Measurements from ENCODE around the gene HERC5. TPM values are rescaled to one million over a fixed set of nuclear protein-coding genes. Genes with fewer than 3 reads are reported as not detected.

The HERC5 gene
- polyA plus RNA-seq, 4 donors: 4.9 to 6.9 (median 5.9) TPM

Other genes with a start within 250 kb of the HERC5 start
- gene PPM1K, start 172.6 kb upstream of the HERC5 start, polyA plus RNA-seq (ENCODE audit: insufficient read length in 4 of 4): 10 to 100 TPM; 15.3 to 17.4 (median 16.7) TPM
- 1 to 10 TPM; 6.1 to 9.2 (median 8.4) TPM for gene HERC6, start 78.3 kb upstream of the HERC5 start, polyA plus RNA-seq (ENCODE audit: insufficient read length in 4 of 4)
- 100 to 1,000 TPM; 114 to 137 (median 129) TPM for gene PYURF, start 66.7 kb downstream of the HERC5 start, polyA plus RNA-seq (ENCODE audit: insufficient read length in 4 of 4)
- 10 to 100 TPM; 12.1 to 19.5 (median 16.9) TPM for gene HERC3, start 135.4 kb downstream of the HERC5 start, polyA plus RNA-seq (ENCODE audit: insufficient read length in 4 of 4)
- gene NAP1L5, start 240.7 kb downstream of the HERC5 start, polyA plus RNA-seq (ENCODE audit: insufficient read length in 4 of 4): 10 to 100 TPM; 14.7 to 17.5 (median 16.1) TPM

All from right renal pelvis (tissue), 4 donors.